GM18517 (cell line): ENCODE measurements around the gene HAGH.

ENCODE experiments used
- ATAC-seq: cut with Tn5 transposase; IDR thresholded peaks from one replicate; pipeline ENCODE4 v1.9.1; 2021; ENCODE audit warnings: mild to moderate bottlenecking, moderate library complexity; ENCODE audit not compliant: unreplicated experiment

The HAGH gene

DNA sequence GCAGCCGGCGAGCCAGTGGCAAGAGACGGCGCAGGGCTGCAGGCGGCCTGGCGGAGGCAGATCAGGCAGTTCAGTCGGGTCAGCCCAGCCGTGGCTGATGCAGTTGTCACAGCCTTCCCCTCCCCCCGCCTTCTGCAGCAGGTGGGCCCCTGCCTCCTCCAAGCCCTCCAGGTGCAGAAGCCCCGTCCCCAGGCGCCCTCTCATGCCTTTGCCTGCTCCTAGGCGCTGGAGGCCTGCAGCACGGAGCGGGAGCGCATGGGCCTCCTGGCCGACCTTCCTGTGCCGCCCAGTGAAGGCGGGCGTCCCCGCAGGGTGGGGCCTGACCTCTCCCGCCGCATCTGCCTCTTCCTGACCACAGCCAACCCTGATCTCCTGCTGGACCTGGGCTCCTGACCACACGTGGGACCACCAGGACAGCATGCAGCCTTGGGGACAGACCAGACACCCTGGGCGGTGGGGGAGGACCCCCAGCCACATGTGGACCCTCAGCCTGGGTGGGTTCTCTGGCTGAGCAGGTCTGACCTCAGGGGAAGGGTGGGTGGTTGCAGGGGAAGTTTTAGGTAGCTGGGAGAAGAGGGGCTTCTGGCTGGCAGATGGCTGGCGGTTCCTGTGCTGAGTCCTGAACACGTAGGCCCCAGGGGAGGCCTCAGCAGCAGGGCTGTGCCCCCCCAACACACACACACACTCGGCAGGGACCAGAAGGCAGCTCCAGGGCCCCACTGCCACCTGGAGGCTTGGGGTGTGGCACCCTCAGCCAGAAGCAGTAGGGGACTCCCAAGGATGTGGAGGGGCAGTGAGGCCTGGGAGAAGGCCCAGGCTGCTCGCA, 50.6 kb downstream of the HAGH start:
- no peak for ATAC-seq

DNA sequence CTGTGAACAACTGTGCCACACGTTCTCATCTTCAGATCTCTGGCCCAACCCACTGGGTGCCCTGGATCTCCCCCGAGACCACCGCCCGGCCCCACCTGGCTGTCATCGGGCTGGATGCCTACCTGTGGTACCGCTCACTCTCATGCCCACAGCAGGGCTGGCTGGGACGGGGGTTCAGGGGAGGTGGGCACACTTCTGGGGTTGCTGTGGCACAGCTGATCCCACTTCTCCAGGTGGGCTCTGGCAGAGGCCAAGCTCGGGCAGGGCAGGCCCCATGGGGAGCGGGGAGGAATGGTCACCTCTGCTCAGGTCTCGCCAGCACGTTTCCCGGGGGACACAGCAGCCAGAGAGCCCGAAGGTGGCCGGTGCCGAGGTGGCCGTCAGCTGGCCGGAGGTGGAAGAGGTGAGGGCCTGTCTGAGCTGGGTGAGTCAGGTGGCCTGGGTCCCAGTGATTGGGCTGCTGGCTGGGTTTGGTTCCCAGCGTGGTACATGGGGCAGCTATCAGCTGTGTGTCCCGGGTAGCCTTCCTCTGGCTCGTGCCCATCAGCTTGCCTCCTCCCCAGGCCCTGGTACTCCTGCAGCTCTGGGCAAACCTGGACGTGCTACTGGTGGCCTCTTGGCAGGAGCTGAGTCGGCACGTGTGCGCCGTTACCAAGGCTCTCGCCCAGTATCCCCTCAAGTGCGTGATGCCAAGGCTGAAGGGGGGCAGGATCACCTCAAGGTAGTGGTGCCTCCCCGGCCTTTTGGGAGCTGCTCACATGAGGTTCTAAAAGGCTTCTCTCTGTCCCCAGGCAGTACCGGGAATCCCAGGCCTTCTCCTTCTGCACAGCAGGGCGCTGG, 51.4 kb downstream of the HAGH start:
- ATAC-seq, result no peak

DNA sequence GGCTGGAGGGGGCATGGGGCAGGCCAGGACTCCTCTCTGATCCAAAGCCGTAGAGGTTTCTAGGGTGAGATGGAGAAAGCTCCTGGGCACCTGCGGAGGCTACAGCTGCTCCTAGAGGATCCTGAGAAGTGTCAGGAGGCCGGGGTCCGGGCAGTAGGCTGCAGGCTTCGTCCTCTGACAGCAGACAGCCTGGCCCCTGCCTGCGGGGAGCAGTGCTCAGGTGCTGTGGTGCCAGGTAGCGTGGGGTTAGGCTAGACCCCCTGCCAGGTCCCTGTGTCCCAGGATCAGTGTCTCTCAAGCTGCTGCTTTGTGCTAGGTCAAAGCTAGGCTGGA, 52.2 kb downstream of the HAGH start:
- ATAC-seq, result no peak

DNA sequence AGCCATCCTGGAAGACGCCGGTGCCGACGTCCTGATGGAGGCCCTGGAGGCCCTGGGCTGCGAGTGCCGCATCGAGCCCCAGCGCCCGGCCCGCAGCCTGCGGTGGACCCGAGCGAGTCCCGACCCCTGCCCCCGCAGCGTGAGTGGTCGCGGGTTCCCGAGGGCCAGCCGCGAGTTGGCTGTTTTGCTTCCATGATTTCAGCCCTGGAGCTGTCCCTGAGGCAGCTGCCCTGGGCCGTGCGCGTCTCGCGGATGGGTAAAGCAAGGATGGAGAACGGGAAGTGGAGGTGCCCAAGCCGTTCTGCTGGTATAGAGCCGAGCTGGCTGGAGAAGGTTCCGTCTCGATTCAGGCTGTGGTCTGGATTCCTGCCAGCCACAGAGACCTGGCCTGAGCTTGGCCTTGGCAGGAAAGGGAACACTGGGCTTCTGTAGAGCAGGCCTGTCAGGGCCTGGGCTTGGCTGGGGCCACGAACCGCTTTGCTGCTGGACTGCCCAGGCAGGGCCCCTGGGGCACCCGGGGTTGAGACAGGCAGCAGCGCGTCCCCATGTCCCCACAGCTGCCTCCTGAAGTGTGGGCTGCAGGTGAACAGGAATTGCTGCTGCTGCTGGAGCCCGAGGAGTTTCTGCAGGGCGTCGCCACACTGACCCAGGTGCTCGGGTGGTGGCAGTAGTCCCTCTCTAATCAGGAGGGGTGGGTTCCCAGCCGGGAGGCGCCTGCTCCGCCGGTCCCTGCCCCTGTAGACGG, 52.8 kb downstream of the HAGH start:
- ATAC-seq, result no peak

DNA sequence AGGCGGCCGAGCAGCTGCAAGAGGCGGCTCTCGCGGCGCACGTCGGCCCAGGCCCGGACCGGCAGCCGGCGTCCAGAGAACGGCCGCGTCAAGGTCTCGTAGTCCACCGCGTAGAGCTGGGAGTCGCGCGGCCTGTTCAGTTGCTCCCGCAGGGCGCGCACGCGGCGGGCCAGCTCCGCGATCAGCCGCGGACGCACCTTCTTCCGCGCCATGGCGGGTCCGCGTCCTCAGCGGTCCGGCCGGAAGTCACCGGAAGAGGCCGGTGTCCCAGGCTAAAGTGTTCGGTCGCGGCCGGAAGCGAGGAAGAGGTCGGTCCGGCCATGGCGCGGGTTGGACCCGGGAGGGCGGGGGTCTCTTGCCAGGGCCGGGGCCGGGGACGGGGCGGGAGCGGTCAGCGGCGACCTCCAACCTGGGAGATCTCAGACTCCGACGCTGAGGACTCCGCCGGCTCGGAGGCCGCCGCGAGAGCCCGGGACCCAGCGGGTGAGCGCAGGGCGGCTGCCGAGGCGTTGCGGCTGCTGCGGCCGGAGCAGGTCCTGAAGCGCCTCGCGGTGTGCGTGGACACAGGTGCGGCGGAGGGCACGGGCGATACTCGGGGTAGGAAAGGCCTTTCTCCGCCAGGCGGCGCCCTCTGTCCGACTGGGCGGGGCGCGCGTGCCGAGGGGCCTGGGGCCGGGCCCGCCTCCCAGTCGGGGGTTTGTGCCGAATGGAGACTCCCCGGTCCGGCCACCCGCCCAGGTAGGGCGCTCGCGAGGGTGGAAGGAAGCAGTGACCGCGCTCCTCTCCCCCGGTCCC, 53.5 kb downstream of the HAGH start, which contains the start of gene MRPS34:
Gene MRPS34 (minus strand): TSS at position 227 of the 795 bp plus-strand sequence. CDS start 15 bp downstream, at position 212.
- ATAC-seq, result peak; percentile 43

DNA sequence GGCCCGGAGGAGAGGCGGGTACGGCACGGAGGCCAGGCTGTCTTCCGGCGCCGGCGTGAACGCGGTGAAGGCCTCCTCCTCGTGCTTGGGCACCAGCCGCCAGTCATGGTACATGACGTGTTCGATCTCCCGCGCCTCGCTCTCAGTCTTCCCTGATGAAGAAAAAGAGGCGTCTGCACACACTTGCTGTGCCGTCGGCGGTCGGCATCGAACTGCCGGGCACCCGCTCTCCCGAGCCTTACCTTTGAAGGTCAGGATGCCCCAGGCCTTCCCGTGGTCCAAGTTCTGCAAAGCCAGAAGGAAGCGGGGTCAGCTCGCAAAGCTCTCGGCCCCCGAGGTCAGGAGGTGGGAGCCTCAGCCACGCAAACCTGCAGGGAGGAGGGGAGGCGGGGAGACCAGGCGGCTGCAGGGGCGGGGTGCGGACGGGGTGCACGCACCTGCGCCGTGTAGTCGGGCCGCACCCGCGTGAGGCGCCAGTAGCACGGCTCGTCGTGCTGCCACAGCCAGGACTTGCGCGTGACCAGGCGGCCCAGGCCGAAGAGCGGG, 54.2 kb downstream of the HAGH start, which contains the start of gene EME2:
Gene EME2 (plus strand): TSS at position 449 of the 546 bp plus-strand sequence. CDS start 418 bp downstream, outside the sequence.
- peak; percentile 10 for ATAC-seq

DNA sequence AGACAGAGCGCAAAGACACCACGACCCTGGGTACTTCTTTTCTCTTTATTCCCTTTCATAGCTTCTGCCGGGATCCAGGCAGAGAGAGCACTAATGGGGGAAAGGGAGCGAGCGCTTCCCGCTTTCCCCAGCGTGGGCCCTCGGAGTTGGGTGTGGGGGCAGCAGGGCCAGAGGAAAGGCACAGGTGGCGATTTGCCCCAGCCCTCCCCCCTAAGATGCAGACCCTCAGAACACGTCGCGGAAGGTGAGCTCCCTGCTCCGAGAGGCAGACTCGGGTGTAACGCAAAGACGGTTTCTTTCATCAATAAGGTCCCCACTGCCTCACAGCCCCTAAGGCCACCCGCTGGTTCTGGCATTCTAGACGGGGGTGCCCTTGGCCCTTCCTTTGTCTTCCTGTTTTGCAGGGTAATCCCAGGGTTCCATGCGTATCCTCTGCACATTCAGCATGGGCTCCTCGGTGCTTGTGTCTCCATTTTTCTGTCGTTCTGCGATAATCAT, 54.7 kb downstream of the HAGH start:
- no peak for ATAC-seq

DNA sequence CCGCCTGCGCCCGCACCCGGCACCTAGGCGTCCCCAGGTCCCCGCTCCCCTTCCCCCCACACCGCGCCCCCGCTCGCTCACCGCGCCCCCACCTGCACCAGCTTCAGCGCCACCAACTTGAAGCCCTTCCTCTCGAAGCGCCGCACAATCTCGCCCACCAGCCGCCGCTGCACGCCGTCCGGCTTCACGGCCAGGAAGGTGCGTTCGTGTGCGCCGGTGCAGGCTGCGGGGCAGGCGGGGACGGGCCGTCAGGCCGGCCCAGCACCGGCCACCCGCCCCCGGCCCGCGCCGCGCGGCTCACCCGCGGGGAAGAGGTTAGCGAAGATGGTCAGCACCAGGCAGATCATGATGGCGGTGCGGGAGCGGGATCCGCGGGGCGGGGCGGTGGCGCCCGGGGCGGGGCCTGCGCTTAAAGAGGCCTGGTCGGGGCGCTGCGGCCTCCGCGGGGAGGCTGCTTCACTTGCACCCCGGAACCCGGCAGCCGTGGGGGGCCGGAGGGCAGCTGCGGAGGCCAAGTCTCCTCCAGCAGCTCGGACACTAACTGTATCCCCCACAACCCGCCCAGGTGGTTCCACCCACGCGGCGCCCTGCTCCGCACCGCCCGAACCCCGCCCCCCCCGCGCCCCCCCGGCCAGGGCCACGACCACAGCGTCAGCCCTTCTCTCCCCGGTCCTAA, 55.3 kb downstream of the HAGH start, which contains the start of gene NME3:
Gene NME3 (minus strand): TSS at position 356 of the 676 bp plus-strand sequence. CDS start 9 bp downstream, at position 347.
- no peak for ATAC-seq

DNA sequence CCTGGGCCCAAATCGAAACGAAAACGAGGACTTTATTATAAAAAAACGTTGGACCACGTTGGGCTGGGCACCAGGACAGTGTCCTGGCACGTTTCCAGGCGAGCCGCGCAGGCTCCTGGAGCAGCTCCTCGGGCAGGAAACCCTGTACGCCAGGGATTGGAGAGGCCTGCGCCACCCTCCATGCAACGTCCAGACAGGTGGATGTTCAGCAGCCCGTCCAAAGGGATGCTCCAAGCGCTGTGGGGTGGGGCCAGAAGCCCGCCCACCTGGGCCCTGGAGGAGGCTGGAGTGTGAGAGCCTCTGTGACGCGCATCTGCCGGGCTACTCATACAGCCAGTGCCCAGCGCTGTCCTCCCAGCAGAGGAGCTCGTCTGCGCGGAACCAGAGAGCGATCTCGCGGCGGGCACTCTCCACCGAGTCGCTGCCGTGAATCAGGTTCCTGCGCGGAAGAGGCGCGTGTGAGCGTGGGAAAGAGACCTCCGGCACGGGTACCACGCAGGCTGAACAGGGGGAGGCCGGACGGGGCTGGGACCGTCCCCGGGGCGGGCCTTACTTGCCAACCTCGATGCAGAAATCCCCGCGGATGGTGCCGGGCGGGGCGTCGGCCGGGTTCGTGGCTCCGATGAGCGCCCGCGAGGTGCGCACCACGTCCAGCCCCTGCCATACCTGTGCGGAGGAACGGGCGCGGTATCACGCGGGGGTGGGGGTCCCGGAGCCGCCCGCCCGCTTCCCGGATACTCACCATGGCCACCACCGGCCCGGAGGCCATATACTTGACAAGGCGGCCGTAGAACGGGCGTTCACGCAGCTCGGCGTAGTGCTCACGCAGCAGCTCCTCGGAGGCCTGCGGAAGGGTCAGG, 56.1 kb downstream of the HAGH start:
- no peak for ATAC-seq

DNA sequence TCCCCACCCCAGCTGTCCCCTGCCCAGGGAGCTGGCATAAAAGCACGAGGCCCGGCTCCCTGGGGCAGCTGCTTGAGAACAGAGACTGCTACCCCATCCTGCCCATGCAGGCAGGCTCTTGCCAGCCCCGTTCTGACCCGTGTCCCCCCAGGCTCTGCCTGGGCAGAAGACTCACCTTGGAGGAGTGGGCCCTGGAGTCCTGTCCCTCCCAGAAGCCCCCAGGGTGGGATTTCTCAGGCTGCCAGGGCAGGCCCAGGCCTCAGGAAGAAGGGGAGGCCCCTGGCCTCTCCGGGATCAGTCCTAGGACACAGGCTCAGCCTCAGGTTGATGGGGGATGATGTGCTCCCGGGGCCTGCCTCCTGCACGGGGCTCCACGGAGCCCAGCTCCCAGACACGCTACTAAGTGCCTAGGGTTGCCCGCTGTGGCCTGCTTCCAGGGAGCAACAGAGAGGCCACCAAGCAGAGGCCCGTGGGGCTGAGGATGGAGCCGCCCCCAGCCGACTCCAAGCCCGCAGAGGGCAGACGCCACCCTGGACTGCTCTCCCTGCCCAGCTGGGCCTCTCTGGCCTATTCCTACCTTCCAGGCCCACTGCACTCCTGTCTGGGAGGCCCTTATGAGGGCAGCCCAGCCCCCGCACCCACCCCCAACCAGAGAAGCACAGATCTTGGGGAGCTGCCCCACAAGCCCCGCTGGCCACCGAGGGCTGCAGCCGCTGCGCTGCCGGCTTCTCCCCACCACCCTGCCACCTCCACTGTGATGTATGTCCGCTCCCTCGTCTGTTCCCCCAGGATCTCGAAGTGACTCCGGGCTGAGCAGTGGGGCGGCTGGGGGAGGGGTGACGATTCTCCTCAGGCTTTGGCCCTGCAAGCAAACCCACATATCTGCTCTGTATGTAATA, 57.0 kb downstream of the HAGH start:
- no peak for ATAC-seq

DNA sequence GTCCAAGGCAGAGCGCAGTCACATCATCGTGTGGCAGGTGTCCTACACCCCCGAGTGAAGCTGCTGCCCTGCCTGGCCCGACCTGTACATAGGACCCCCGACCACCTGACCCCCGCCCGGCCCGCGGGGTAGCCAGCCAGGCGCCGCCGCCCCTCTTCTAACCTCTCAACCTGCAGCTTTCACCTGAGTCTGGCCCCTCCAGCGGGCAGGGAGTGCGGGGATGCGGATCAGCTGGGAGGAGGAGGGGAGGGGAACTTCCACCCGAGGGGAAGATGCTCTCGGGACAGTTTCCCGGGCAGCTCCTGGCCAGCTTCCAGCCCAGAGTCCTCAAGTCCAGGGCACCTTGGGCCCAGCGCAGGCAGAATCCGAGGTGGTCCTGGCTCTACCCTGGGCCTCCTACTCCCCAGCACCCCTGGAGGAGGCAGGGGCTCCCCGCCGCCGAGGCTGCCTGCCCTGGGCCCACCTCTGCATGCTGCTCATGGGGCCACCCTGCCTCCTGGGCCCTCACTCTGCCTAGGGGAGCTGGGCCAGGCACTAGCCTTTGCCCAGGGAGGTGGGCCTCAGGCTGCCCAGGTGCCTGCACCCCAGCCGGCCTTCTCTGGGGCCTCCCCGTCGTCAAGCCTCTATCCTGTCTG, 57.7 kb downstream of the HAGH start:
- no peak for ATAC-seq

DNA sequence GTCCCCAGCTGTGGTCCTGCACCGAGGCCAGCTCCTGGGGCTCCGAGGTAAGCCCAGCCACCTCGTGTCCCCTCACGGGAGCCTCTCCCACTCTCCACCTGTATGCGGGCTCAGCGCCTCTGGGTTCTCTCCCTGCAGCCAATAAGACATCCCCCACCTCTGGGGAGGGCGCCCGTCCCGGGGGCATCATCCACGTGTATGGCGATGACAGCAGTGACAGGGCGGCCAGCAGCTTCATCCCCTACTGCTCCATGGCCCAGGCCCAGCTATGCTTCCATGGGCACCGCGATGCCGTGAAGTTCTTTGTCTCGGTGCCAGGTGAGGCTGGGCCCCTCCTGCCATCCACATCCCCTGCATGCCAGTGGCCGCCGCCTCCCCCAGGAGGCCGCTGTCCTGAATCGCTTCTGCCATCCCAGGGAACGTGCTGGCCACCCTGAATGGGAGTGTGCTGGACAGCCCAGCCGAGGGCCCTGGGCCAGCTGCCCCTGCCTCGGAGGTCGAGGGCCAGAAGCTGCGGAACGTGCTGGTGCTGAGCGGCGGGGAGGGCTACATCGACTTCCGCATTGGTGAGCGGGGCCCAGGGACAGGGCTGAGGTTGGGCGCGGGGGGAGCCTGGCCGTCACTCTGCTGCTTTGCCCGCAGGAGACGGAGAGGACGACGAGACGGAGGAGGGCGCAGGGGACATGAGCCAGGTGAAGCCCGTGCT, 58.4 kb downstream of the HAGH start:
- no peak for ATAC-seq

DNA sequence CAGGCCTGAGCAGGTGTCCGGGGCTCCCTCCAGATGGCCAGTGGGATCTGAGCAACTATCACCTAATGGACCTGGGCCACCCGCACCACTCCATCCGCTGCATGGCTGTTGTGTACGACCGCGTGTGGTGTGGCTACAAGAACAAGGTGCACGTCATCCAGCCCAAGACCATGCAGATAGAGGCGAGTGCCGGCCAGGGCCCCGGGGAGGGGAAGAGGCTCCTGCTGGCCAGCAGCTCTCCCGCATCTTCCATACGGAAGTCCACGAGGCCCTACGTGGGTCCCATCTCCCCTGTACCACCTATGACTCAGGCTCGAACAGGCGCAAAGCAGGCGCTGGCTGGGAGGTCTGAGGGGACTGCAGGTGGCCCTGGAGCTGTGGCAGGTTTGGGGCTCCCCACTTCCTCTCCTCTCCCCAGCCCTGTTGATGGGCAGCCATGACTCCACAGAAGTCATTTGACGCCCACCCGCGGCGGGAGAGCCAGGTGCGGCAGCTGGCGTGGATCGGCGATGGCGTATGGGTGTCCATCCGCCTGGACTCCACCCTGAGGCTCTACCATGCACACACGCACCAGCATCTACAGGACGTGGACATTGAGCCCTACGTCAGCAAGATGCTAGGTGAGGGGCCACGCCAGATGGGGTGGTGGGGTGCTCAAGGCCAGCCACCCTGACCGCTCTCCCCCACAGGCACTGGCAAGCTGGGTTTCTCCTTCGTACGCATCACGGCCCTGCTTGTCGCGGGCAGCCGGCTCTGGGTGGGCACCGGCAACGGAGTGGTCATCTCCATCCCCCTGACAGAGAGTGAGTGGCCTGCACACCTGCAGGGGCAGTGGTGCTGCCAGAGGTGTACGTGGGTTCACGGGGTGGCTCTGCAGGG, 59.3 kb downstream of the HAGH start:
- ATAC-seq, result no peak

DNA sequence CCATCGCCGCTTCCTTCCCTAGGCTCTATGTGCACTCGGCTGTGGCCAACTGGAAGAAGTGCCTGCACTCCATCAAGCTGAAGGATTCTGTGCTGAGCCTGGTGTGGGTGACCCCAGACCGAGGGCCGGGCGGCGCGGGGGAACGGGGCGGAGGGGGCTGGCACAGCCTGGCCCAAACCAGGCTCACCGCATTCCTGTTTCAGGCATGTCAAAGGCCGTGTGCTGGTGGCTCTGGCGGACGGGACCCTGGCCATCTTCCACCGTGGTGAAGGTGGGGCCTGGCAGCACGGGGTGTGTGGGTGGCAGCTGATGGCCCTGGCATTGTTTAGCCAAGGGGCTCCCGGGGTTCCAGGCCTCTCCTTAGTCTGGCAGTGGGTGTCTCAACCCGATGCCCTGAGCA, 59.9 kb downstream of the HAGH start:
- no peak for ATAC-seq

DNA sequence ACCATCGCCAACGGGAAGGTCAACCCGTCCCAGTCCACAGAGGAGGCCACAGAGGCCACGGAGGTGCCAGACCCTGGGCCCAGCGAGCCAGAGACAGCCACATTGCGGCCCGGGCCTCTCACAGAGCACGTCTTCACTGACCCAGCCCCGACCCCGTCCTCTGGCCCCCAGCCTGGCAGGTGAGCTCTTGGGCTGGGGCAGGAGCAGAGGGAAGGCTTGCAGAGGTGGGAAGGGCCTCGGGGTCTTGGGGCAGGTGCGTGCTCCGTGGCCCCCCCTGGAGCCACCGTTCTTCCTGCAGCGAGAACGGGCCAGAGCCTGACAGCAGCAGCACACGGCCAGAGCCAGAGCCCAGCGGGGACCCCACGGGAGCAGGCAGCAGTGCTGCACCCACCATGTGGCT, 60.4 kb downstream of the HAGH start:
- ATAC-seq, result no peak
